GM23248 (cell line): ENCODE data around the gene C4A.
"Not testable (repeated sequence)": the region's sequence is repeated elsewhere in the genome, so short reads cannot be mapped to it uniquely, and the experiment has no call there.

Source experiments
- EZH2 ChIP-seq: fragments of 200-600 bp; sonication (generic); IDR thresholded peaks from 2 replicates; pipeline ENCODE4 v1.6.1; 2018; ENCODE audit warnings: antibody characterized with exemption, mild to moderate bottlenecking; ENCODE audit not compliant: insufficient read depth, poor library complexity, severe bottlenecking
- EZH2phosphoT487 ChIP-seq: fragments of 200-600 bp; sonication (generic); IDR thresholded peaks from 2 replicates; pipeline ENCODE4 v1.6.1; 2018; ENCODE audit warnings: antibody characterized with exemption, moderate library complexity, mild to moderate bottlenecking, low read depth; ENCODE audit not compliant: insufficient read depth

- not testable (repeated sequence) for TF ChIP-seq EZH2, EZH2phosphoT487
Observed at GRCh38 chr6:32028631-32029030, 46.8 kb downstream of the C4A start.
